Nephron progenitor cell (in vitro differentiated cells): ENCODE measurements around the gene CYLD.

Experiments used
- DNase-seq: peaks from one replicate; pipeline ENCODE4 v3.0.0; 2021
- H3K27ac Mint-ChIP-seq: 2 replicates; pipeline ENCODE4 v1.8.0; 2021; ENCODE audit warnings: mild to moderate bottlenecking, moderate library complexity, mixed read lengths
- H3K27me3 Mint-ChIP-seq: 2 replicates; pipeline ENCODE4 v1.8.0; 2021; ENCODE audit warnings: mild to moderate bottlenecking, low read depth, mixed read lengths; ENCODE audit not compliant: poor library complexity
- H3K36me3 Mint-ChIP-seq: 2 replicates; pipeline ENCODE4 v1.8.0; 2021; ENCODE audit warnings: low read depth, mixed read lengths
- H3K4me1 Mint-ChIP-seq: 2 replicates; pipeline ENCODE4 v1.8.0; 2021; ENCODE audit warnings: mixed read lengths
- H3K4me3 Mint-ChIP-seq: 2 replicates; pipeline ENCODE4 v1.8.0; 2021; ENCODE audit warnings: mild to moderate bottlenecking, moderate library complexity, mixed read lengths
- H3K9me3 Mint-ChIP-seq: 2 replicates; pipeline ENCODE4 v1.8.0; 2021; ENCODE audit warnings: mild to moderate bottlenecking, moderate library complexity, mixed read lengths
- TF ChIP-seq, protein P1 (sequence below): fragments of 200-600 bp; sonication (generic); IDR thresholded peaks from 2 replicates; pipeline ENCODE4 v1.5.0; 2021; ENCODE audit warnings: antibody characterized with exemption

CYLD gene

DNA sequence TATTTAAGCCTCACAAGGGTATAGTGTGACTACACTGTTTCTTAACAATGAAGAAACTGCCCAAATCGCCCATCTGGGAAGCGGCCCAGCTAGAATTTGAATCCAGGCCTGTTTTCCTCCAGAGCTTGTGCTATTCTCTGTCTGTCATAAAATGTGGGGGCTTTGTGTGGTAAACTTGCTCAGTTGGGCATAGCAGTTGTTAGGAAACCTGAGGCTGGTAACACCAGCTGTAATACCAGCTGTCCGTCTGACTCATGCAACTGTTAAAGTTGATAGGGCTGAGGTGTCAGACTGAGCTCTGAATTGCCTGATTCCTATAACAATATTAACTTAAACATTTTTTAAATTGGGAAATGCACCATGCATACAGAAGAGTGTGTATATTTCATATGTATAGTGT, 39.2 kb upstream of the CYLD start:
- peaks cover 18% of the 10 kb centered on the region for H3K36me3 Mint-ChIP-seq

DNA sequence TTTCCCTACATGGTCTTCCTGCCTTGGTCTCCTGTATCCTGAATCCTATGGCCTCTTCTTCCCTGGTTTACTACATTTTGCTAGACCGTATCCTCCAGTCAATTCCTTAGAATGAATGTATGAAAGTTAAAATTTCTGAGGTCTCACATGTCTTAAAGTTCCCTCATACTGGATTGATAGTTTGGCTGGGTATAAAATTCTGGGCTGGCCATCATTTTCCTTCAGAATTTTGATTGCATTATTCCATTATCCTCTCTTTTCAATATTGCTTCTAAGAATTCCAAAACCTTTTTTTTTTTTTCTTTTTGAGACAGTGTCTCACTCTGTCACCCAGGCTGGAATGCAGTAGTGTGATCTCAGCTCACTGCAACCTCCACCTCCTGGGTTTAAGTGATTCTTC, 37.6 kb upstream of the CYLD start:
- TF ChIP-seq, protein P1, sequence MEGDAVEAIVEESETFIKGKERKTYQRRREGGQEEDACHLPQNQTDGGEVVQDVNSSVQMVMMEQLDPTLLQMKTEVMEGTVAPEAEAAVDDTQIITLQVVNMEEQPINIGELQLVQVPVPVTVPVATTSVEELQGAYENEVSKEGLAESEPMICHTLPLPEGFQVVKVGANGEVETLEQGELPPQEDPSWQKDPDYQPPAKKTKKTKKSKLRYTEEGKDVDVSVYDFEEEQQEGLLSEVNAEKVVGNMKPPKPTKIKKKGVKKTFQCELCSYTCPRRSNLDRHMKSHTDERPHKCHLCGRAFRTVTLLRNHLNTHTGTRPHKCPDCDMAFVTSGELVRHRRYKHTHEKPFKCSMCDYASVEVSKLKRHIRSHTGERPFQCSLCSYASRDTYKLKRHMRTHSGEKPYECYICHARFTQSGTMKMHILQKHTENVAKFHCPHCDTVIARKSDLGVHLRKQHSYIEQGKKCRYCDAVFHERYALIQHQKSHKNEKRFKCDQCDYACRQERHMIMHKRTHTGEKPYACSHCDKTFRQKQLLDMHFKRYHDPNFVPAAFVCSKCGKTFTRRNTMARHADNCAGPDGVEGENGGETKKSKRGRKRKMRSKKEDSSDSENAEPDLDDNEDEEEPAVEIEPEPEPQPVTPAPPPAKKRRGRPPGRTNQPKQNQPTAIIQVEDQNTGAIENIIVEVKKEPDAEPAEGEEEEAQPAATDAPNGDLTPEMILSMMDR, result no peak
- no peak for DNase-seq
- H3K36me3 Mint-ChIP-seq, result peaks cover 18% of the 10 kb centered on the region
- H3K27ac Mint-ChIP-seq, result no peak overlapping the region
- peaks cover 38% of the 10 kb centered on the region for H3K9me3 Mint-ChIP-seq
- H3K4me3 Mint-ChIP-seq, result no peak overlapping the region
- peaks cover 8% of the 10 kb centered on the region for H3K4me1 Mint-ChIP-seq
- H3K27me3 Mint-ChIP-seq, result peaks cover 14% of the 10 kb centered on the region

More for the DNA sequence above, 39.2 kb upstream of the CYLD start:
- Mint-ChIP-seq H3K27ac (no peak overlapping the region), H3K4me3 (no peak overlapping the region), H3K9me3 (peaks cover 38% of the 10 kb centered on the region), H3K4me1 (peaks cover 14% of the 10 kb centered on the region), H3K27me3 (peaks cover 15% of the 10 kb centered on the region)
- DNase-seq, result no peak
- TF ChIP-seq, protein P1, result no peak

GRCh38 chr16:50705436-50706110, 36.3 kb upstream of the CYLD start:
- no peak overlapping the region for H3K27ac Mint-ChIP-seq
- H3K4me1 Mint-ChIP-seq, result peaks cover 8% of the 10 kb centered on the region
- H3K9me3 Mint-ChIP-seq, result peaks cover 38% of the 10 kb centered on the region
- H3K36me3 Mint-ChIP-seq, result peaks cover 18% of the 10 kb centered on the region
- TF ChIP-seq, protein P1, result no peak
- H3K4me3 Mint-ChIP-seq, result no peak overlapping the region
- peaks cover 17% of the 10 kb centered on the region for H3K27me3 Mint-ChIP-seq
- DNase-seq, result no peak

DNA sequence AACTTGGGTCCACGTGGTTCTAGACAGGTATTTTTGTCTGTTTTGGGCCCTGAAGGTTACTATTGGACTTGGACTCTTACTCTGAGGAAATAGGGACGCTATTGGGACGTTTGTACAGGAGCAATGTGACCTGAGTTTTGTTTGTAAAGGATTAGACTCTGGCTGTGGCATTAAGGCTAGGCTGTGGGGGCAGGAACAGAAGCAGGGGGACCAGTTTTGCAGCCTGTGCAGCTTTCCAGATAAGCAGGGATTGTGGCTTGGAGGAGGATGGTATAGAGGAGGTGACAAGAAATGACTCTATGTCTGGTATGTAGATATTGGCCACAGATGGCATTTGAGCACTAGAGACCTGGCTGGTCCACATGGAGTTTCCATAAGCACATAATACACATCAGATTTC, 35.6 kb upstream of the CYLD start:
- peaks cover 6% of the 10 kb centered on the region for H3K4me1 Mint-ChIP-seq
- peaks cover 38% of the 10 kb centered on the region for H3K9me3 Mint-ChIP-seq
- no peak overlapping the region for H3K27ac Mint-ChIP-seq
- no peak overlapping the region for H3K4me3 Mint-ChIP-seq
- TF ChIP-seq, protein P1, result no peak
- no peak for DNase-seq
- H3K36me3 Mint-ChIP-seq, result peaks cover 18% of the 10 kb centered on the region
- H3K27me3 Mint-ChIP-seq, result peaks cover 17% of the 10 kb centered on the region

GRCh38 chr16:50708373-50709060, 33.4 kb upstream of the CYLD start:
- no peak for DNase-seq
- peaks cover 12% of the 10 kb centered on the region for H3K4me1 Mint-ChIP-seq
- no peak overlapping the region for H3K4me3 Mint-ChIP-seq
- H3K36me3 Mint-ChIP-seq, result peaks cover 18% of the 10 kb centered on the region
- no peak overlapping the region for H3K27ac Mint-ChIP-seq
- H3K9me3 Mint-ChIP-seq, result peaks cover 25% of the 10 kb centered on the region
- H3K27me3 Mint-ChIP-seq, result peaks cover 21% of the 10 kb centered on the region
- TF ChIP-seq, protein P1, result no peak
